Measurements from ENCODE around the gene TBR1.
A peak's percentile ranks its signal among the peaks of the same experiment; 100 is the strongest.

- no peak for TF ChIP-seq TAF1 (conservative IDR thresholded peaks at IDR 0.05)
- TF ChIP-seq CTCF (IDR thresholded peaks at IDR 0.05; ENCODE audit: low read depth, low read length, missing input control), result no peak
- peak; percentile 12 for TF ChIP-seq SP1 (IDR thresholded peaks at IDR 0.05)
- no peak for TF ChIP-seq JUND (IDR thresholded peaks at IDR 0.05)
- TF ChIP-seq YY1 (IDR thresholded peaks at IDR 0.05), result no peak
- TF ChIP-seq GABPA (IDR thresholded peaks at IDR 0.05 in 1 of 2, conservative IDR thresholded peaks at IDR 0.05 in 1 of 2), result no peak
- no peak for TF ChIP-seq ZBTB33 (IDR thresholded peaks at IDR 0.05)
- TF ChIP-seq HNF4A (conservative IDR thresholded peaks at IDR 0.05), result no peak
- no peak for TF ChIP-seq MAX (IDR thresholded peaks at IDR 0.05)
- TF ChIP-seq ATF3 (IDR thresholded peaks at IDR 0.05), result no peak
- TF ChIP-seq EGR1 (IDR thresholded peaks at IDR 0.05; ENCODE audit: low read depth in 2 of 2), result no peak
- TF ChIP-seq REST (IDR thresholded peaks at IDR 0.05), result no peak
Measured at GRCh38 chr2:161415987-161416707, at the start of gene TBR1.

All from liver (tissue), 3 donors.